ENCODE data around the gene RASGRP1. TPM values are rescaled to one million over a fixed set of nuclear protein-coding genes. Genes with fewer than 3 reads are reported as not detected.

Gene RASGRP1
- total RNA-seq, 1 donor from 2014 or later, result 0.44 TPM

- TF ChIP-seq, protein P1, sequence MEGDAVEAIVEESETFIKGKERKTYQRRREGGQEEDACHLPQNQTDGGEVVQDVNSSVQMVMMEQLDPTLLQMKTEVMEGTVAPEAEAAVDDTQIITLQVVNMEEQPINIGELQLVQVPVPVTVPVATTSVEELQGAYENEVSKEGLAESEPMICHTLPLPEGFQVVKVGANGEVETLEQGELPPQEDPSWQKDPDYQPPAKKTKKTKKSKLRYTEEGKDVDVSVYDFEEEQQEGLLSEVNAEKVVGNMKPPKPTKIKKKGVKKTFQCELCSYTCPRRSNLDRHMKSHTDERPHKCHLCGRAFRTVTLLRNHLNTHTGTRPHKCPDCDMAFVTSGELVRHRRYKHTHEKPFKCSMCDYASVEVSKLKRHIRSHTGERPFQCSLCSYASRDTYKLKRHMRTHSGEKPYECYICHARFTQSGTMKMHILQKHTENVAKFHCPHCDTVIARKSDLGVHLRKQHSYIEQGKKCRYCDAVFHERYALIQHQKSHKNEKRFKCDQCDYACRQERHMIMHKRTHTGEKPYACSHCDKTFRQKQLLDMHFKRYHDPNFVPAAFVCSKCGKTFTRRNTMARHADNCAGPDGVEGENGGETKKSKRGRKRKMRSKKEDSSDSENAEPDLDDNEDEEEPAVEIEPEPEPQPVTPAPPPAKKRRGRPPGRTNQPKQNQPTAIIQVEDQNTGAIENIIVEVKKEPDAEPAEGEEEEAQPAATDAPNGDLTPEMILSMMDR (IDR thresholded peaks at IDR 0.05; ENCODE audit: borderline replicate concordance), result no peak
- no peak overlapping the region for H3K4me3 ChIP-seq
- peaks cover 9% of the 10 kb centered on the region for H3K4me1 ChIP-seq
- no peaks in the 10 kb centered on the region for H3K36me3 ChIP-seq
- DNase-seq, result no peak
- no peaks in the 10 kb centered on the region for H3K9me3 ChIP-seq (replicated peaks)
- peaks cover 77% of the 10 kb centered on the region for H3K27me3 ChIP-seq (ENCODE audit: low read depth)
- intact Hi-C loops (cut with micrococcal nuclease), result loop anchor here (10.0 kb wide), 1 partner anchor 125 kb away; no protein-coding TSS in a partner anchor
- H3K27ac ChIP-seq (replicated peaks), result no peak overlapping the region
Observed at GRCh38 chr15:38559636-38560307, 4.8 kb downstream of the RASGRP1 start.

GRCh38 chr15:38559131-38559530 lies 5.5 kb downstream of the RASGRP1 start:
- no peaks in the 10 kb centered on the region for H3K9me3 ChIP-seq (replicated peaks)
- H3K36me3 ChIP-seq, result no peaks in the 10 kb centered on the region
- H3K27me3 ChIP-seq (ENCODE audit: low read depth), result peaks cover 73% of the 10 kb centered on the region
- H3K4me3 ChIP-seq, result no peak overlapping the region
- H3K4me1 ChIP-seq, result peaks cover 5% of the 10 kb centered on the region
- TF ChIP-seq, protein P1 (IDR thresholded peaks at IDR 0.05; ENCODE audit: borderline replicate concordance), result no peak
- intact Hi-C loops (cut with micrococcal nuclease), result no loop called here
- no peak overlapping the region for H3K27ac ChIP-seq (replicated peaks)
- DNase-seq, result no peak

DNA sequence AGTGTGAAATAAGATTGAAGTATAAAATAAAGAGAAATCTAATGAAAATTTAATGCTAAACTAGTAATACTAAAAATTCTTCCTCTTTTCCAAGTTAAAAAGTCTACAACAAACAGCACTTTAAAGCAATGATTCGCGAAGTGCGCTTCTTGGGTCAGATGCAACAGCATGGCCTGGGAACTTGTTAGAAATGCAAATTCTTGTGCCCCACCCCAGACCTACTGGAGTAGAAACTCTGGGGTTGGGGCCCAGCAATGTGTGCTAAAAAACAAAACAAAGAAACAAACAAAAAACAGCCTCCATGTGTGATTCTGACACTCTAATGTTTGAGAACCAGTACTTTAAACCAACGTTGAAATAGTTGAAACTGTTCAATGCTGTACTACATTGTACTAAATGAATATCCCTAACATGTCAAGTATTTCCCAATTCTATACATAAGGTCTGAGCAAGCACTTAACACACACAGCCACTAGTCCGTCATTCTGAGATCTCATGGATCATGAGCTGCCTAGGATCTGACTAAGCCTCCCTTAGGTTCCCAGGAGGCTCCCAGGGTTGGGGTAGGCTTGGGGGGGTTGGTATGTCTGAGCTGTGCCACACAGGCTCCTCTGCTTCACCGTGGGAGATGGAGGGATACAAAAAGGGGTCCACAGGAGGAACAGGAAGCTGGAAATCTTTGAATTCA lies 6.1 kb downstream of the RASGRP1 start:
- H3K27me3 ChIP-seq (ENCODE audit: low read depth), result peaks cover 68% of the 10 kb centered on the region
- DNase-seq, result no peak
- no peaks in the 10 kb centered on the region for H3K4me1 ChIP-seq
- H3K9me3 ChIP-seq (replicated peaks), result no peaks in the 10 kb centered on the region
- H3K4me3 ChIP-seq, result no peak overlapping the region
- H3K27ac ChIP-seq (replicated peaks), result no peak overlapping the region
- TF ChIP-seq, protein P1 (IDR thresholded peaks at IDR 0.05; ENCODE audit: borderline replicate concordance), result no peak
- H3K36me3 ChIP-seq, result no peaks in the 10 kb centered on the region
- intact Hi-C loops (cut with micrococcal nuclease), result no loop called here

DNA sequence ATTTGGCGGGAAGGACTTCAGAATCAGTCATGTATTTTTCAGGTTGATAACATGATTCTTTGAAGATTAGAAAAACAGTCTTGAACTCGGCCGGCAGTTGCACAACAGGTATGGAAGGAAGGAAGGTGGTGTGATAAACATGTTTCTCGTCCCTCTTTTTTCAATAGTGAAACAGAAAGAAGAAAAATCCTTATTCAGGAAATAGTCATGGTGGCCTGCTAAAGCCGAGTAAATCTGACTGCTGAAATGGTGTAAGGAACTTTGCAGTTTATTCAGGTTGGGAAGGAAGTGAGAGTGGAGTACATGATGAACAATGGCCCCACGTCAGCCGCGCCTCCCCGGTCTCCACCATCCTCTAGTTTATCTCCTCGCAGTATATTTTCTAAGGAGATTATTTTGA lies 6.7 kb downstream of the RASGRP1 start:
- Histone ChIP-seq H3K9me3 (replicated peaks) (no peaks in the 10 kb centered on the region), H3K36me3 (no peaks in the 10 kb centered on the region), H3K4me3 (no peak overlapping the region), H3K27ac (replicated peaks) (no peak overlapping the region), H3K27me3 (ENCODE audit: low read depth) (peaks cover 68% of the 10 kb centered on the region), H3K4me1 (no peaks in the 10 kb centered on the region)
- TF ChIP-seq, protein P1 (IDR thresholded peaks at IDR 0.05; ENCODE audit: borderline replicate concordance), result no peak
- DNase-seq, result no peak
- intact Hi-C loops (cut with micrococcal nuclease), result no loop called here

GRCh38 chr15:38555686-38556334 lies 8.8 kb downstream of the RASGRP1 start:
- peaks cover 58% of the 10 kb centered on the region for H3K27me3 ChIP-seq (ENCODE audit: low read depth)
- intact Hi-C loops (cut with micrococcal nuclease), result no loop called here
- no peaks in the 10 kb centered on the region for H3K4me1 ChIP-seq
- DNase-seq, result no peak
- no peaks in the 10 kb centered on the region for H3K36me3 ChIP-seq
- TF ChIP-seq, protein P1 (IDR thresholded peaks at IDR 0.05; ENCODE audit: borderline replicate concordance), result no peak
- no peak overlapping the region for H3K27ac ChIP-seq (replicated peaks)
- H3K9me3 ChIP-seq (replicated peaks), result no peaks in the 10 kb centered on the region
- no peak overlapping the region for H3K4me3 ChIP-seq
